H9 (cell line): ENCODE data around the gene HTR1B. TPM values are rescaled to one million over a fixed set of nuclear protein-coding genes. Genes with fewer than 3 reads are reported as not detected.

Source experiments
- DNase-seq: peaks from one replicate; pipeline ENCODE4 v3.0.0-alpha.2; 2017
- H2AFZ ChIP-seq: one replicate; pipeline ENCODE4 v1.6.1; 2013; ENCODE audit warnings: mild to moderate bottlenecking, low read length, control low read depth, moderate library complexity
- H2AK5ac ChIP-seq: 2 replicates; pipeline ENCODE4 v1.6.1; 2013; ENCODE audit warnings: low read length, control low read depth, mixed read lengths; ENCODE audit not compliant: insufficient read length
- H2BK120ac ChIP-seq: one replicate; pipeline ENCODE4 v1.6.1; 2013; ENCODE audit warnings: low read depth, mild to moderate bottlenecking, low read length, control low read depth, inconsistent platforms; ENCODE audit not compliant: poor library complexity, severe bottlenecking
- H2BK12ac ChIP-seq: 2 replicates; pipeline ENCODE4 v1.6.1; 2013; ENCODE audit warnings: low read length, control low read depth, mixed read lengths, low read depth; ENCODE audit not compliant: insufficient read length
- H2BK15ac ChIP-seq: 2 replicates; pipeline ENCODE4 v1.6.1; 2013; ENCODE audit warnings: low read depth, low read length, control low read depth
- H2BK20ac ChIP-seq: one replicate; pipeline ENCODE4 v1.6.1; 2013; ENCODE audit warnings: low read depth, mild to moderate bottlenecking, low read length, control low read depth, inconsistent platforms; ENCODE audit not compliant: poor library complexity, severe bottlenecking
- H2BK5ac ChIP-seq: 2 replicates; pipeline ENCODE4 v1.6.1; 2013; ENCODE audit warnings: low read length, control low read depth, mixed read lengths; ENCODE audit not compliant: insufficient read length
- H3K14ac ChIP-seq: 2 replicates; pipeline ENCODE4 v1.6.1; 2013; ENCODE audit warnings: low read length, control low read depth; ENCODE audit not compliant: insufficient read depth
- H3K18ac ChIP-seq: 2 replicates; pipeline ENCODE4 v1.6.1; 2013; ENCODE audit warnings: low read depth, mild to moderate bottlenecking, mixed read lengths, low read length, control low read depth; ENCODE audit not compliant: insufficient read length
- H3K23ac ChIP-seq: 2 replicates; pipeline ENCODE4 v1.6.1; 2013; ENCODE audit warnings: low read length, control low read depth, mixed read lengths, low read depth; ENCODE audit not compliant: insufficient read length
- H3K23me2 ChIP-seq: 2 replicates; pipeline ENCODE4 v1.6.1; 2013; ENCODE audit warnings: low read depth, mild to moderate bottlenecking, mixed read lengths, low read length, control low read depth; ENCODE audit not compliant: insufficient read length, poor library complexity, severe bottlenecking
- H3K27ac ChIP-seq: 2 replicates; pipeline ENCODE4 v1.5.1; 2013; ENCODE audit warnings: low read length, control low read depth, mixed read lengths, low read depth; ENCODE audit not compliant: insufficient read length
- H3K27me3 ChIP-seq: 2 replicates; pipeline ENCODE4 v1.6.1; 2013; ENCODE audit warnings: low read length, control low read depth, inconsistent platforms; ENCODE audit not compliant: insufficient read depth
- H3K4ac ChIP-seq: 2 replicates; pipeline ENCODE4 v1.6.1; 2013; ENCODE audit warnings: low read depth, mild to moderate bottlenecking, control low read depth, inconsistent platforms, low read length, moderate library complexity
- H3K4me1 ChIP-seq: 2 replicates; pipeline ENCODE4 v1.6.1; 2013; ENCODE audit warnings: low read length, control low read depth, inconsistent platforms; ENCODE audit not compliant: insufficient read depth
- H3K4me2 ChIP-seq: 2 replicates; pipeline ENCODE4 v1.6.1; 2013; ENCODE audit warnings: low read length, control low read depth, mixed read lengths; ENCODE audit not compliant: insufficient read length, insufficient read depth
- H3K56ac ChIP-seq: 2 replicates; pipeline ENCODE4 v1.6.1; 2013; ENCODE audit warnings: low read depth, mild to moderate bottlenecking, mixed read lengths, low read length, control low read depth; ENCODE audit not compliant: insufficient read length
- H3K79me1 ChIP-seq: 2 replicates; pipeline ENCODE4 v1.6.1; 2013; ENCODE audit warnings: low read depth, mild to moderate bottlenecking, moderate library complexity, low read length, control low read depth, inconsistent platforms; ENCODE audit not compliant: insufficient read depth, poor library complexity, severe bottlenecking
- H3K79me2 ChIP-seq: 2 replicates; pipeline ENCODE4 v1.6.1; 2013; ENCODE audit warnings: low read length, control low read depth, inconsistent platforms; ENCODE audit not compliant: insufficient read depth
- H3K9ac ChIP-seq: 2 replicates; pipeline ENCODE4 v1.6.1; 2013; ENCODE audit warnings: low read length, control low read depth, mixed read lengths; ENCODE audit not compliant: insufficient read length; ENCODE audit errors: extremely low read depth
- H3K9me3 ChIP-seq: one replicate; pipeline ENCODE4 v1.6.1; 2013; ENCODE audit warnings: low read depth, low read length, inconsistent platforms; ENCODE audit not compliant: control insufficient read depth
- H3T11ph ChIP-seq: one replicate; pipeline ENCODE4 v1.6.1; 2013; ENCODE audit warnings: mild to moderate bottlenecking, low read length, control low read depth, inconsistent platforms
- H4K20me1 ChIP-seq: one replicate; pipeline ENCODE4 v1.6.1; 2013; ENCODE audit not compliant: control insufficient read depth, insufficient read length, insufficient read depth
- H4K5ac ChIP-seq: 2 replicates; pipeline ENCODE4 v1.6.1; 2013; ENCODE audit warnings: low read depth, mild to moderate bottlenecking, mixed read lengths, low read length, control low read depth; ENCODE audit not compliant: insufficient read length
- H4K8ac ChIP-seq: replicated peaks from 2 replicates; pipeline ENCODE4 v1.6.1; 2013; ENCODE audit warnings: low read length, control low read depth, mixed read lengths, low read depth; ENCODE audit not compliant: insufficient read length
- H4K91ac ChIP-seq: 2 replicates; pipeline ENCODE4 v1.6.1; 2013; ENCODE audit warnings: low read depth, mild to moderate bottlenecking, moderate library complexity, mixed read lengths, low read length, control low read depth; ENCODE audit not compliant: insufficient read length
- H3K27ac Mint-ChIP-seq, 3 experiments: 2 replicates in 2 of 3; 3 replicates in 1 of 3; pipeline ENCODE4 v1.8.0; 2020 to 2021; ENCODE audit warnings: mixed read lengths in 3 of 3, mild to moderate bottlenecking in 1 of 3, moderate library complexity in 1 of 3
- H3K27me3 Mint-ChIP-seq: 2 replicates; pipeline ENCODE4 v1.8.0; 2021; ENCODE audit warnings: low read depth, mild to moderate bottlenecking, moderate library complexity, mixed read lengths
- H3K36me3 Mint-ChIP-seq, 3 experiments: 2 replicates in 2 of 3; 3 replicates in 1 of 3; pipeline ENCODE4 v1.8.0; 2020 to 2021; ENCODE audit warnings: low read depth in 3 of 3, mixed read lengths in 3 of 3; ENCODE audit not compliant: insufficient read depth in 1 of 3
- H3K4me1 Mint-ChIP-seq, 2 experiments: 2 replicates each; pipeline ENCODE4 v1.8.0; 2020; ENCODE audit warnings: mixed read lengths in 2 of 2
- H3K4me3 Mint-ChIP-seq, 2 experiments: 2 replicates in 1 of 2; 3 replicates in 1 of 2; pipeline ENCODE4 v1.8.0; 2020 to 2021; ENCODE audit warnings: mild to moderate bottlenecking in 2 of 2, mixed read lengths in 2 of 2, moderate library complexity in 1 of 2
- H3K9me3 Mint-ChIP-seq, 2 experiments: 2 replicates in 1 of 2; 3 replicates in 1 of 2; pipeline ENCODE4 v1.8.0; 2020; ENCODE audit warnings: mild to moderate bottlenecking in 2 of 2, mixed read lengths in 2 of 2, moderate library complexity in 1 of 2
- total RNA-seq: library from RNA; stranded (reverse); gene quantifications from 2 replicates; pipeline ENCODE4 v1.2.1, GENCODE V29; 2021
- TF ChIP-seq, protein P1 (sequence below): fragments of 200-600 bp; sonication (generic); conservative IDR thresholded peaks from 3 replicates; pipeline ENCODE4 v1.8.0; 2021; ENCODE audit warnings: antibody characterized with exemption, mild to moderate bottlenecking

The HTR1B gene
- total RNA-seq, 1 experiment from 2014 or later: 0.83 TPM

DNA sequence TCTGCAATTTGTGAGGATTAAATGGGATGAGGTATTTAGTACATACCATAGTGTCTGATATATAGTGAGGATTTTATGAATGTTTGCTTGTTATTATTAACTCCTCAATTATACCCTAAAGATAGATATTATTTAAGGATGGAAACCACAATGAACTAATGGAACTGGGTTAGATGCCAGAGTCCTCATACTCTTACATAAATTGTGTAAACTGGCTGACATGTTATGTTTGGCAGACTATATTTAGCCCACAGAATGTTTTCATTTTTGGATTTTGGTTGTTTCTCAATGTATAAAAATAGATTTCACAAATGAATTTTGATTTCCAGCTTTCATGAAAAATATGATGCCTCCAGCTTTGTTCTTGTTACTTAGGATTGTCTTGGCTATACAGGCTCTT is 37.6 kb downstream of the HTR1B start:
- H2AFZ ChIP-seq: no peak overlapping the region
- no peak overlapping the region for H2BK20ac ChIP-seq
- no peak overlapping the region for H3K27ac Mint-ChIP-seq
- H3K4me1 Mint-ChIP-seq: peaks cover 3 to 4% of the 10 kb centered on the region in 2 experiments
- H3K4ac ChIP-seq: no peak overlapping the region
- no peak overlapping the region for H3K14ac ChIP-seq
- no peaks in the 10 kb centered on the region for H4K20me1 ChIP-seq
- H3K9ac ChIP-seq: no peak overlapping the region
- no peaks in the 10 kb centered on the region for H3K9me3 Mint-ChIP-seq
- H3K27ac ChIP-seq: no peak overlapping the region
- H3K79me2 ChIP-seq: no peaks in the 10 kb centered on the region
- H2BK5ac ChIP-seq: no peak overlapping the region
- no peak overlapping the region for H2BK15ac ChIP-seq
- H4K5ac ChIP-seq: no peak overlapping the region
- H3K4me2 ChIP-seq: no peak overlapping the region
- H3K9me3 ChIP-seq: no peaks in the 10 kb centered on the region
- H3K27me3 Mint-ChIP-seq: no peaks in the 10 kb centered on the region
- no peaks in the 10 kb centered on the region for H3K36me3 Mint-ChIP-seq
- no peak for DNase-seq
- H3T11ph ChIP-seq: no peak overlapping the region
- no peak overlapping the region for H3K56ac ChIP-seq
- no peak overlapping the region for H2BK12ac ChIP-seq
- H4K91ac ChIP-seq: no peak overlapping the region
- no peaks in the 10 kb centered on the region for H3K79me1 ChIP-seq
- H3K27me3 ChIP-seq: no peaks in the 10 kb centered on the region
- TF ChIP-seq, protein P1, sequence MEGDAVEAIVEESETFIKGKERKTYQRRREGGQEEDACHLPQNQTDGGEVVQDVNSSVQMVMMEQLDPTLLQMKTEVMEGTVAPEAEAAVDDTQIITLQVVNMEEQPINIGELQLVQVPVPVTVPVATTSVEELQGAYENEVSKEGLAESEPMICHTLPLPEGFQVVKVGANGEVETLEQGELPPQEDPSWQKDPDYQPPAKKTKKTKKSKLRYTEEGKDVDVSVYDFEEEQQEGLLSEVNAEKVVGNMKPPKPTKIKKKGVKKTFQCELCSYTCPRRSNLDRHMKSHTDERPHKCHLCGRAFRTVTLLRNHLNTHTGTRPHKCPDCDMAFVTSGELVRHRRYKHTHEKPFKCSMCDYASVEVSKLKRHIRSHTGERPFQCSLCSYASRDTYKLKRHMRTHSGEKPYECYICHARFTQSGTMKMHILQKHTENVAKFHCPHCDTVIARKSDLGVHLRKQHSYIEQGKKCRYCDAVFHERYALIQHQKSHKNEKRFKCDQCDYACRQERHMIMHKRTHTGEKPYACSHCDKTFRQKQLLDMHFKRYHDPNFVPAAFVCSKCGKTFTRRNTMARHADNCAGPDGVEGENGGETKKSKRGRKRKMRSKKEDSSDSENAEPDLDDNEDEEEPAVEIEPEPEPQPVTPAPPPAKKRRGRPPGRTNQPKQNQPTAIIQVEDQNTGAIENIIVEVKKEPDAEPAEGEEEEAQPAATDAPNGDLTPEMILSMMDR: no peak
- no peak overlapping the region for H3K4me3 Mint-ChIP-seq
- H2AK5ac ChIP-seq: no peak overlapping the region
- no peaks in the 10 kb centered on the region for H3K4me1 ChIP-seq
- no peak overlapping the region for H3K18ac ChIP-seq
- no peak overlapping the region for H4K8ac ChIP-seq
- H3K23me2 ChIP-seq: no peaks in the 10 kb centered on the region
- H2BK120ac ChIP-seq: no peak overlapping the region
- no peak overlapping the region for H3K23ac ChIP-seq
